Testis (tissue), 3 donors: ENCODE measurements around the gene TSPAN7. TPM values are rescaled to one million over a fixed set of nuclear protein-coding genes. Genes with fewer than 3 reads are reported as not detected.

ENCODE experiments used
- DNase-seq: peaks from one replicate; pipeline ENCODE4 v3.0.0-alpha.2; 2019
- H3K27ac ChIP-seq, 2 donors: fragments of 200-600 bp; sonication (generic); one replicate each; pipeline ENCODE4 v1.5.1; 2019
- H3K27me3 ChIP-seq: fragments of 200-600 bp; sonication (generic); one replicate; pipeline ENCODE4 v1.5.1; 2019
- H3K36me3 ChIP-seq: fragments of 200-600 bp; sonication (generic); one replicate; pipeline ENCODE4 v1.5.1; 2017; ENCODE audit warnings: low read depth; ENCODE audit errors: missing control alignments
- H3K4me1 ChIP-seq: fragments of 200-600 bp; sonication (generic); one replicate; pipeline ENCODE4 v1.5.1; 2019
- H3K4me3 ChIP-seq, 2 donors: fragments of 200-600 bp; sonication (generic); one replicate each; pipeline ENCODE4 v1.5.1; 2017 to 2019
- H3K9me3 ChIP-seq: fragments of 200-600 bp; sonication (generic); one replicate; pipeline ENCODE4 v1.5.1; 2017
- CTCF ChIP-seq, 3 experiments: fragments of 450-650 bp in 2 of 3; fragments of 200-600 bp in 1 of 3; sonication (generic) in 1 of 3; IDR thresholded peaks; one replicate each; pipeline ENCODE4 v1.5.1; 2016 to 2019; ENCODE audit warnings: antibody characterized with exemption in 3 of 3, mild to moderate bottlenecking in 2 of 3, moderate library complexity in 1 of 3
- POLR2A ChIP-seq: fragments of 450-650 bp; IDR thresholded peaks from one replicate; pipeline ENCODE4 v1.6.1; 2017; ENCODE audit warnings: antibody characterized with exemption, mild to moderate bottlenecking, moderate library complexity
- WGBS, 2 donors: methylation state at CpG; one replicate each; pipeline ENCODE4 v1.1.5; 2018; 5-methylcytosine and 5-hydroxymethylcytosine counted together
- intact Hi-C: fragments of 100-400 bp; cut with DNase I; formaldehyde crosslinking; loops from one replicate; pipeline ENCODE4 v1.15.1; 2023; ENCODE audit warnings: low total_unique reads
- polyA plus RNA-seq: library from polyadenylated mRNA; stranded (reverse); fragments of 350-450 nt; fragmentation: Illumina TruSeq; extraction: RNeasy Lipid Tissue Mini Kit (QIAGEN cat#74804); gene quantifications from one replicate; pipeline ENCODE4 v1.2.3, GENCODE V29; 2014; ENCODE audit warnings: low read depth, low replicate concordance; ENCODE audit not compliant: insufficient read depth
- total RNA-seq, 2 donors: library from RNA; depleted of rRNA; stranded (reverse); fragments of >200 nt; gene quantifications; one replicate each; pipeline ENCODE4 v1.2.3, GENCODE V29; 2016

The TSPAN7 gene
- total and polyA plus RNA-seq, 3 donors from 2014 or later = 5.7 to 21.5 (median 6.4) TPM

- Histone ChIP-seq H3K27me3 (no peaks in the 10 kb centered on the region), H3K9me3 (no peaks in the 10 kb centered on the region), H3K27ac (no peak overlapping the region), H3K4me1 (no peaks in the 10 kb centered on the region), H3K4me3 (no peak overlapping the region), H3K36me3 (no peaks in the 10 kb centered on the region)
- no peak for DNase-seq
- WGBS, 2 donors = 75 to 77% methylated on average over 5 of the region's 5 CpGs
- TF ChIP-seq CTCF (IDR thresholded peaks at IDR 0.05) = no peak
- no peak for TF ChIP-seq POLR2A
- intact Hi-C loops = no loop called here
Measured at GRCh38 chrX:38641197-38641596, 79.9 kb downstream of the TSPAN7 start.

DNA sequence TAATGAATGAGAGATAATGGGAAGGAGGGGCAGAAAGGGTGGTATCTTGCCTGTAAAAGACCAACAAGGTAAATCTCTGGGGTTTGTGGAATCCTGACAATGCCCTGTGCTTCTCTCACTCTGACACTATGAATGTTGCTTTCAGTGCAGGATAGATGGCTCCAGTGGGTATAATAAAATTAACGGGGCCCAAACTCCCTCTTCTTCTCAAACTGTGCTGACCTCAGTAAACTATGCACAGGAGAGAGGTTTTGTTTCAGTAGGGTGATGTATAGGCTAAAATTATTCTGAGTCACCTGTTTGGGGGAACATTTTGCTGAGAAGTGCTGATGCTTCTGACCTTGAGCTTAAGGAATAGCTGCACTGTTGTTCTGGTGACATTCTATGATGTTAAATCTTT lies 82.6 kb downstream of the TSPAN7 start:
- H3K9me3 ChIP-seq = no peaks in the 10 kb centered on the region
- DNase-seq = no peak
- no peak overlapping the region for H3K27ac ChIP-seq
- no peaks in the 10 kb centered on the region for H3K36me3 ChIP-seq
- TF ChIP-seq CTCF (IDR thresholded peaks at IDR 0.05) (no peak), POLR2A (no peak)
- no peaks in the 10 kb centered on the region for H3K27me3 ChIP-seq
- no peaks in the 10 kb centered on the region for H3K4me1 ChIP-seq
- intact Hi-C loops = no loop called here
- 56 to 73% methylated on average over 1 of the region's 1 CpG for WGBS, 2 donors
- no peak overlapping the region for H3K4me3 ChIP-seq

DNA sequence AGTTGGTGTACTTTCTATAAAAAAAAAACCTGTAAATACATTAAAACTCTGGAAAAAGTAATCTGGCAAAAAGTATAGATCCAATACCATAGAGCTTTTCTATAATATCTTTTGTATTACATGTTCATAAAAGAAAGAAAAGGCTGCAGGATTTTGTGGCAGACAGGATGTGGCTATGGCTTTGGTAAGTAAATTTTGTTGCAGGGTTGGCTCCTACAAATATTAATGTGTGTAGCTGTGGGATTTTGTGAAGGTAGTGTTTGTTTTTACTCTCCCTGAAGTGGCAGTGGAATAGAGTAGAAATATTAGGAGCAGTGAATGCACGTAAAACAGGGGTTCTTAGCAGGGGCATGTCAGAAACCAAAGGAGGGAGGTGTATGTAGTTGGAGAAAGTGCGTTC lies 84.8 kb downstream of the TSPAN7 start:
- Histone ChIP-seq H3K36me3 (no peaks in the 10 kb centered on the region), H3K4me3 (no peak overlapping the region), H3K27ac (no peak overlapping the region), H3K9me3 (no peaks in the 10 kb centered on the region), H3K4me1 (no peaks in the 10 kb centered on the region), H3K27me3 (no peaks in the 10 kb centered on the region)
- TF ChIP-seq POLR2A = no peak
- TF ChIP-seq CTCF (IDR thresholded peaks at IDR 0.05) = no peak
- WGBS, 2 donors = 80 to 95% methylated on average over 2 of the region's 2 CpGs
- DNase-seq = no peak
- intact Hi-C loops = no loop called here

DNA sequence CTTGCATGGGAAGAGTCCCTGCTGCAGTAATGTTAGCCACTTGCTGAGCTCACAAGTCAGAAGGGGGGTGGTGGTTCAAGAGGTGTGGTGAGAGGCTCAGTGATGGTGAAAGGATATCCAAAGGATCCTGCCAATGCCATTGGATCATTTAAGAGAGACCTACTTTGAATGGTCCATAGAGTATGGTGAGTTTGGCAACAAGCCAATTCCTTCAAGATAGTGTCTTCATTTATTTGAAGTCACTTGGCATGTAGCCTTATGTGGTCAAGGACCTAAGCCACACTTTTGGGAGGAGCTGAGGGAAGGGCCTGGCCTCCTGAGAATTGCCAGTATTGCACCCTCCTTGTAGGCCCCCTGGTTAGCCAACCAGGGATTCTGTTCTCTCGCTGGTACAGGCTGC lies 87.9 kb downstream of the TSPAN7 start:
- H3K27me3 ChIP-seq = no peaks in the 10 kb centered on the region
- WGBS, 2 donors = 100% methylated on average over 1 of the region's 1 CpG; no CpG with 5 or more reads in 1 of the 2 donors
- no peak for TF ChIP-seq CTCF (IDR thresholded peaks at IDR 0.05)
- no peak for TF ChIP-seq POLR2A
- H3K4me1 ChIP-seq = no peaks in the 10 kb centered on the region
- H3K9me3 ChIP-seq = no peaks in the 10 kb centered on the region
- H3K27ac ChIP-seq = no peak overlapping the region
- intact Hi-C loops = no loop called here
- H3K36me3 ChIP-seq = no peaks in the 10 kb centered on the region
- H3K4me3 ChIP-seq = no peak overlapping the region
- no peak for DNase-seq

DNA sequence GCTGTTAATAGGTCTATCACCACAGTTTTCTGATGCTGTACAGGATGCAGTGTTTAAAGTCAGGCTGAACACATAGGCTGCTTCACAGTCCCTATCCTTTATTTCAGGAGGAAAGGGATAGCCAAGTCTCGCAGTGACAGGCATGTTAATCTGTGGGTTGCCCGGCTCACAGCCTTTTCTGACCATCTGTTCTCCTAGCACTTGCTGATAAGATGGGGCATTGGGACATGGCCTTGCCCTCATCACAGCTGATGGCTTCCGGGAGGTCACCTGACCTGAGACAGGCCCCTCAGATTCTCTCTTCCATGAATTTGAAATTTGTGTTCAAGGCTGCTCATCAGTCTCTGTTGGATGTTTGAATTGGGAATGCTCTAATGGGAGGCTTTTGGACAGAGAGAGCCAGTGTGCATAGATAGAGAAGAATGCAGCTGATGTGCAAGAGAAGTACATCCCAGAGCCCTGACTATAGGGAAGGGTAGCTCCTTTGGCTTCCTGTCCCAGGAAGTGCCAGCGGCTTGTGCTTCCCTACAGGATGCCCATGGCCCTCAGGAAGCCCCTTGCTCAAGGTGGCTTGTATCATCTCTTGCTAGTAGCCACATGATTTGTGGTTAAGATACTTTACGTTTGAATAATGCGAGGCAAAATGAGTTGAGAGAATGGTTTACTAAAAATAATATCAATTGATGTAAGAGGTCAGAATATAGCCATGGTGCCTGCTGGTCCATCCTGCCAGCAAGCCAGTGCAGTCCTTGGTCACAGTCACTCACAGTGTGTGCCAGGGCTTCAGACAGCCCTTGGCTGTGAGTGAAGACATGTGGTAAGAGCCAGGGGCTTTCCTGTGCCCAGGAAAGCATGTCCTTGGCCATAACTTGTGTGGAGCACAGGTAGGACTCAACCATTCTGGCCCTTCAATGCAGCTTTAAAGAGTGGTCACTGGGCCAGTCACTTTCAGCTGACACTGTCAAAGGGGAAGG lies 88.6 kb downstream of the TSPAN7 start:
- 77 to 90% methylated on average over 2 to 6 of the region's 6 CpGs for WGBS, 2 donors
- DNase-seq = no peak
- no peak overlapping the region for H3K27ac ChIP-seq
- no peaks in the 10 kb centered on the region for H3K9me3 ChIP-seq
- intact Hi-C loops = no loop called here
- H3K36me3 ChIP-seq = no peaks in the 10 kb centered on the region
- H3K4me1 ChIP-seq = no peaks in the 10 kb centered on the region
- no peak overlapping the region for H3K4me3 ChIP-seq
- no peaks in the 10 kb centered on the region for H3K27me3 ChIP-seq
- TF ChIP-seq CTCF (IDR thresholded peaks at IDR 0.05) = no peak
- no peak for TF ChIP-seq POLR2A
